GM23248 (cell line): ENCODE data around the gene NSD2.

Experiments
- EZH2 ChIP-seq: fragments of 200-600 bp; sonication (generic); IDR thresholded peaks from 2 replicates; pipeline ENCODE4 v1.6.1; 2018; ENCODE audit warnings: antibody characterized with exemption, mild to moderate bottlenecking; ENCODE audit not compliant: insufficient read depth, poor library complexity, severe bottlenecking
- EZH2phosphoT487 ChIP-seq: fragments of 200-600 bp; sonication (generic); IDR thresholded peaks from 2 replicates; pipeline ENCODE4 v1.6.1; 2018; ENCODE audit warnings: antibody characterized with exemption, moderate library complexity, mild to moderate bottlenecking, low read depth; ENCODE audit not compliant: insufficient read depth

DNA sequence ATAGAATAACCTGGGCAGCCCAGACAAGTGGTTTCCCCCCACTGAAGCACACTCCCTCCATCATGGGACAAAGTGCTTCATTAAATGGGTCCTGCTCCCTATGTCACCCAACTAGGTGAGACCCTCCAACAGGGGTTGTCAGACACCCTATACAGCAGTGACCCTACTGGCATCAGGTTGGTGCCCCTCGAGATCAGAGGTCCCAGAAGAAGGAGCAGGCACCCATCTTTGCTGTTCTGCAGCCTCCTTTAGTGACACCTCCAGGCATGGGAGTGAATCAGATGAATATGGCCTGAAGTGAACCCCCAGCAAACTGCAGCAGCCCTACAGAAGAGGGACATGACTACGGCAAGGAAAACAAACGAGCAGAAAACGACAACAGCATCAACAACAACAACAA lies 126.5 kb downstream of the NSD2 start:
- TF ChIP-seq EZH2 = no peak
- TF ChIP-seq EZH2phosphoT487 = no peak
